Stimulated activated naive CD4-positive, alpha-beta T cell treated with Interleukin-2 at 50 U/mL for 16 hours (primary cell): ENCODE measurements around the gene WDCP.
"Not testable (repeated sequence)": the region's sequence is repeated elsewhere in the genome, so short reads cannot be mapped to it uniquely, and the experiment has no call there.

ENCODE experiments used
- DNase-seq: peaks from one replicate; lab custom pipeline; 2025; lab: John Stamatoyannopoulos, UW

Gene WDCP, protein sequence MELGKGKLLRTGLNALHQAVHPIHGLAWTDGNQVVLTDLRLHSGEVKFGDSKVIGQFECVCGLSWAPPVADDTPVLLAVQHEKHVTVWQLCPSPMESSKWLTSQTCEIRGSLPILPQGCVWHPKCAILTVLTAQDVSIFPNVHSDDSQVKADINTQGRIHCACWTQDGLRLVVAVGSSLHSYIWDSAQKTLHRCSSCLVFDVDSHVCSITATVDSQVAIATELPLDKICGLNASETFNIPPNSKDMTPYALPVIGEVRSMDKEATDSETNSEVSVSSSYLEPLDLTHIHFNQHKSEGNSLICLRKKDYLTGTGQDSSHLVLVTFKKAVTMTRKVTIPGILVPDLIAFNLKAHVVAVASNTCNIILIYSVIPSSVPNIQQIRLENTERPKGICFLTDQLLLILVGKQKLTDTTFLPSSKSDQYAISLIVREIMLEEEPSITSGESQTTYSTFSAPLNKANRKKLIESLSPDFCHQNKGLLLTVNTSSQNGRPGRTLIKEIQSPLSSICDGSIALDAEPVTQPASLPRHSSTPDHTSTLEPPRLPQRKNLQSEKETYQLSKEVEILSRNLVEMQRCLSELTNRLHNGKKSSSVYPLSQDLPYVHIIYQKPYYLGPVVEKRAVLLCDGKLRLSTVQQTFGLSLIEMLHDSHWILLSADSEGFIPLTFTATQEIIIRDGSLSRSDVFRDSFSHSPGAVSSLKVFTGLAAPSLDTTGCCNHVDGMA

DNA sequence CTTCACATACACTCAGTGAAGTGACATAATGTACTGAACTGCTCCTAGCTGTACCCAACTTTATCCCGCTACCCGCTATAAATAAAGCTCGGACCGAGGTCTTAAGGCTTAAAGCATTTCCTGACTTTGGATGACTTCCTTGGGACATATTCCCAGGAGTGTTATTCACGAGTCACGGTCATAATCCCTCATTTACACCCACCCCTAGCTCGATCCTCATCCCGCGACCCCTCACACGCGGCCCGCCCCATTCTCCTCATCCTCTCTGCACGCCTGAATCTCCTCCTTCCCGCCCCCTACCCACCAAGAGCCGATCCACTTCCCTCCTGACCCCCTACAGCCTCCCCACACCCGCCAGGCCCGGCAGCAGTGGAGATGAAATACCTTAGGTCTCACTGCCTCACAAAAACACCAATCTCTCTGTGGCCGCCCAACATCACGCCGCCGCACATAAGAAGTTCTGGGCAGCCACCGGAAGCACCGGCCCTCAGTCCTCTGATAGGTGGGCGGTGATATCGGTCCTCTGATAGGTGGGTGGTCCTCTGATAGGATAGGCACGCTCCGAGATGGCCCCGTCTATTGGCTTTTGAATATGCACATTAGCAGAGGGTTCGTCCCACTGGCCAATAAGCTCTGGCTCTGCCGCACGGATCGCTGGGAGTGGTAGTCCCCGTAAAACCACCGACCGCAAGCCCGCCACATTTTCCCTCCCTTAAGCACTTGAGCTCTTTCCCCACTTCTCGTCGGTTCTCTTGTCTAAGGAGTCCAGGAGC is at the start of gene WDCP:
WDCP (minus strand) TSS at position 462 of the 773 bp plus-strand sequence. CDS start 7,897 bp downstream, outside the sequence.
- peak; percentile 94 for DNase-seq

DNA sequence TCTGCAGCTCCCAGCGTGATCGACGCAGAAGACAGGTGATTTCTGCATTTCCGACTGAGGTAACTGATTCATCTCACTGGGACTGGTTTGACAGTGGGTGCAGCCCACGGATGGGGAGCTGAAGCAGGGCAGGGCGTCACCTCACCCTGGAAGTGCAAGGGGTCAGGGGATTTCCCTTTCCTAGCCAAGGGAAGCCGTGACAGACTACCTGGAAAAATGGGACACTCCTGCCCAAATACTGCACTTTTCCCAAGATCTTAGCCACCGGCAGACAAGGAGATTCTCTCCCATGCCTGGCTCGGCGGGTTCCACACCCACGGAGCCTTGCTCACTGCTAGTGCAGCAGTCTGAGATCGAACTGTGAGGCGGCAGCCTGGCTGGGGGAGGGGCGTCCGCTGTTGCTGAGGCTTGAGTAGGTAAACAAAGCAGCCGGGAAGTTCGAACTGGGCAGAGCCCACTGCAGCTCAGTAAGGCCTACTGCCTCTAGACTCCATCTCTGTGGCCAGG is 48.0 kb upstream of the WDCP start:
- DNase-seq = not testable (repeated sequence)

DNA sequence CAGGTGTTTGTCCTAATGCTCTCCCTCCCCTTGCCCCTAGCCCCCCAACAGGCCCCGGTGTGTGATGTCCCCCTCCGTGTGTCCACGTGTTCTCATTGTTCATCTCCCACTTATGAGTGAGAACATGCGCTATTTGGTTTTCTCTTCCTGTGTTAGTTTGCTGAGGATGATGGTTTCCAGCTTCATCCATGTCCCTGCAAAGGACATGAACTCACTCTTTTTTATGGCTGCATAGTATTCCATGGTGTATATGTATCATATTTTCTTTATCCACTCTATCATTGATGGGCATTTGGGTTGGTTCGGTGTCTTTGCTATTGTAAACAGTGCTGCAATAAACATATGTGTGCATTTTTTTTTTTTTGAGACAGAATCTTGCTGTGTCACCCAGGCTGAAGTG is 46.1 kb upstream of the WDCP start:
- DNase-seq = not testable (repeated sequence)

DNA sequence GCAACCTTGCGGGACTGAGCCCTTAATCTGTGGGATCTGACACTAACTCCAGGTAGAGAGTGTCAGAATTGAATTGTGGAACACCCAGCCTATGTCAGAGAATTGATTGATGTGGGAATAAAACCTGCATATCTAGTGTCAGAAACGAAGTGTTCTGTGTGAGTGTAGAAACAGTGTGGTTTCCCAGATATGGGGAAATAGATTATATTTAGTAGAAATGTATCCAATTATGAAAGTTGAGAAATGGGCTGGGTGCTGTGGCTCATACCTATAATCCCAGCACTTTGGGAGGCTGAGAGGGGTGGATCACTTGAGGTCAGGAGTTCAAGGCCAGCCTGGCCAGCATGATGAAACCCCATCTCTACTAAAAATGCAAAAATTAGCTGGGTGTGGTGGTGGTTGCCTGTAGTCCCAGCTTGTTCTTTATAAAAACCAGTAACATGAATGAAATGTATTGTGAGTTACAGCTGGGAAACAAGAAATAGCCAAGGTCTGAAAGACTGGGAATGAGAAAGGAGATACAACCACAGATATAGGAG is 41.7 kb upstream of the WDCP start:
- DNase-seq = no peak

DNA sequence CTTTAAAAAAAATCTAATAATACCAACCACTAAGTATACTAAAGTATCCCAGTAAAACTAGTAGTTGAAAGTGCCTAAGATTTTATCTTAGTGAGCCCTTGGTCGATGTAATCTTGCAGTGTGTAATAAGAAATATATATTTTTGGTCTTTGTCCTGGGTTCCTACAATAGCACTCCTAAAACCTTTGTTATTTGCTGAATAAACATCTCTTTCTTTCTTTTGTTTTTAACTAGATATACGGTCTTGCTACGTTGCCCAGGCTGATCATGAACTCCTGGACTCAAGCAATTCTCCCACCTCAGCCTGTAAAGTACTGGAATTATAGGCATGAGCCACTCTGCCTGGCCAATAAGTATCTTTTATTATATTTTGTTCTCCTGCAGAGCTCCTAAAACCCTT is 39.8 kb upstream of the WDCP start:
- no peak for DNase-seq

DNA sequence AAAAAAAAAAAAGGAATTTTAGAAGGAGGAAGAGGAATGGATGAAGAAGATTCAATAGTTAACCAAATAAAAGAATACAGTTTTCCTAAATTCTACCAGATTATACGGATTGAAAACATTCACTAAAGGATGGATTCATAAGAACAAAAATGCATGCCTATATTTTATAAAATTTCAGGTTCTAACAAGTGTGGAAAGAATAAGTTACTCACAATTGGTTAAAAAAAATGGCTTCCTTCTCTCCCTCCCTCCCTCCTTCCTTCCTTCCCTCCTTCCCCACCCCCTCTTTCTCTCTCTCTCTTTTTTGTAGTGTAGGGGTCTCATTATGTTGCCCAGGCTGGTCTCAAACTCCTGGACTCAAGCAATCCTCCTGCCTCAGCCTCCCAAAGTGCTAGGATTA is 39.0 kb upstream of the WDCP start:
- DNase-seq = no peak

DNA sequence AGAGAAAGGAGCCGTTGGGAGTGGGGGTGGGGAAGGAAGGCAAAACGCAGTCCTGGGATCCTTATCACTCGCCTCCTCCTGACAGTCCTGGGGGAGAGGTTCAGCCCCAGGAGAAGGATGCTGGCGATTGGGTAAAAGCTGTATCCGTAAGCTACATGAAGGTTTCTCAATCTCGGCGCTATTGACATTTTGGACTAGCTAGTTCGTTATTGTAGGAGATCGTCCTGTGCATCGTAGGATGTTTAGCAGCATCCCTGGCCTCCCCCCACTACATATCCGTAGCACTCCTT is 38.0 kb upstream of the WDCP start:
- no peak for DNase-seq

DNA sequence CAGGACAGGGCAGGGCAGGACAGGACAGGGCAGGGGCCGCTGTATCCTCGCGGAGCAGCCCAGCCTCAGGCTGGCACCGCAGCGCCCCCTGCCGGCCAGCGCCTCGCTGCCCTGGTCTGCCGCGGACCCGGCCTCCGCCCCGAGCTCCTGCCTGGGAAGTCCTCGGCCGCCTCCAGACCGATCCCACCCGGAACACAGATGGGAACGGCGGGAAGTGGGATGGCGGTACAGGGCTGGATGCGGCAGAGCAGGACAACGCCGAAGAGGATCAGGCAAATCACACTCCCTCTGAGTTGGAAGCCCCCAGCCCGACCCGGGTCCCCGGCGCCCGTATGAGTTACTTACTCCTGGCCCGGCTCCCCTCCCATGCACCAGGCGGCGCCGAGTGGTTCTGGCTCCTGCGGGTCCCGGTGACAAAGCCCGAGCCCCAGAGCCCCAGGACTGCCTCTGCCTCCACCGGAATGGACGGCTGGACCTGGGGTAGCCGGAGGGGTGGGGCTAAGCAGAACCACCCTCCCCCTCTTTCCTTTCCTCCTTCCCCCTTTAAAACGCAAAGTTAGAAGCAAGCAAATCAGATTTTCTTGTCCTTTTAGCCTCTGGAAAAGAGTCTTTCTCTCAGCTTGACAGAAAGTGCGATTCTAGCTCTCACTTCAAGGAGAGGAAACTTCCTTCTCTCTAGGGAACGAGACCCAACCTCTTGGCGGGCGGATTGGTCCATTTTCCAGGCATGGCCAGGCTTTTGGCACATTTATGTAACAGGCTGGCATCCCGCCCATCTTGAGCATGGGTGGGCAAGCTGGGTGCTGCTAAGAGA is 37.4 kb upstream of the WDCP start, which contains the start of gene TP53I3:
TP53I3 (minus strand) TSS at position 449 of the 814 bp plus-strand sequence. CDS start 508 bp downstream, outside the sequence.
- DNase-seq = peak; percentile 69

DNA sequence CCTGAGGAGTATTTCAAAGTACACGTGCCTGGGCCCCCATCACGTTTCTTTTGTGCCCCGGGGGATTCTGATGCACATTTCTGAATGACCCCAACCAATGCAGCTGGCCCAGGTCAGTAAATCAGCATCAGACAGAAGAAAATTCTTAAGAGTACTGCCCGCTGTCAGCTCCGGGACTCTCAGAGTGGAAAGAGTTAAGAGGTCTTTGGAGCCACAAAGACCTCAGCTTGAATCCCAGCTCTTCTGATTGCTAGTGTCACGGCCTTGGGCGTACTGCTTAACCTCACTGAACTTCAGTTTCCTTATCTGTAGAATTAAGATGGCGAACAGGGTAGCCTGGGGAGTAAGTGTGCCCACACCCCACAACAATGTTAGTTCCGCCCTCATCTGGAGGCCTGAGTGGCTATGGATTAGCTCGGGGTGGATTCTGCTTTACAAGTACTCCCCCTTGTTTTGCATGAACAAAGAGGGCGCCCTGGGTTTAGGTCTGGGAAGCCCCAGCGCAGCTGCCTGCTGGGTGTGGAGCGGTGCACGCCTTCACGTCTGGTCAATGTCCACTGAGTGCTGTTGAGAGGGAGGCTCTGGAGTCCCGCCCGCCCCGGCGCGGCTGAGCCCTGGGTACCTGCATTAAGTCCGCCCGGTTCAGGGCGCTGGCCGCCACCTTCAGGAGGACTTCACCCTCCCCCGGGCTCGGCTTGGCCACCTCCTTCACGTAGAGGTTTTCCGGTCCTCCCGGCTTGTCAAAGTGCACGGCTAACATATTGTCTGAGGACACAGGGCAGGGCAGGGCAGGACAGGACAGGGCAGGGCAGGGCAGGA is 36.6 kb upstream of the WDCP start:
- peak; percentile 55 for DNase-seq

DNA sequence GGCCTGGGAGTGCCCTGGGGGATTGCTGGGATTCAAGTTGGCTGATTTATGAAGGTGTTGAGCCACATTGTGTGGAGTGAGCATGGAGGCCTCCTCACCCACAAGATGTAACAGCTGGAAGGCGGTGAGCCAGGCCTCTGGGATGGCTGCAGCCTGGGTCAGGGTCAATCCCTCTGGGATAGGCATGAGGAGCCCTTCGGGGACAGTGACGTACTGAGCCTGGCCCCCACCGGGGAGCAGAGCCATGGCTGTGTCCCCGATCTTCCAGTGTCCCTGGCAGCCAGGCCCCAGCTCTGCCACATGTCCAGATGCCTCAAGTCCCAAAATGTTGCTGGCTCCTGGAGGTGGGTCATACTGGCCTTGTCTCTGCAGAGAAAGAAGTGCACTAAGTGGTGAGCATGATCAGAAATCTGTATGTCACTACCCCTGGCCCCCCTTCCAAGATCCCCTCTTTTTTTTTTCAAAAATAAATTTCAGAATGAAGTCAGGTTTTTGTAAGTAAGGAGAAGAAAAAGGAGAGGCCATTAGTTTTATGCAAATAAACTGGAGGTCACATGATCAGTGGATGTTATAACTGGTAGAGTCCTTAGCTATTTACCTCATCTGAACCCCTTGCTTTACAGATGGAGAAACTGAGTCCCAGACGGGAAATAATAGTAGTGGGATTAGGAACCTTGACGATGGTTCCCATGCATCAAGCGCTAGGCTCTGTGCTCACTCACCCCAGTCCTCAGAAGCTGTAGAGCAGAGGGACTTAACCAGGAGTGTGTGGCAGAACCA is 35.8 kb upstream of the WDCP start:
- DNase-seq = no peak

DNA sequence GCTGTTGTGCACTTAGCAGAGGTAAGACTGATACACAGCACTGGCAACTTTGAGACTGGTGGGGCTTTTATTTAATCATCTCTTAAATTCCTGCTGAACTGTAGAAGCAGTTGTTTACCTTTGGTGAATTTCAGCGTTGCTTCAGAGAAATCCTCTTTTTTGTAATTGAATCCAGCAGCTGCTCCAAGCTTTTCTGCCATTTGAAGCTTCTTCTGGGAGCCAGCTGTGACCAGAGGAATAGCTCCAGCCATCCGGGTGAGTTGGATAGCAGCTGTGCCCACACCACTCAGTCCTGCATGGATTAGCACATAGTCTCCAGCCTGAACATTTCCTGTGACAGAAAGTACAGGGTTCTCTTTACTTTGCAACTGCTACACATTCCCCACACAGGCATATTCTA is 33.5 kb upstream of the WDCP start:
- no peak for DNase-seq

DNA sequence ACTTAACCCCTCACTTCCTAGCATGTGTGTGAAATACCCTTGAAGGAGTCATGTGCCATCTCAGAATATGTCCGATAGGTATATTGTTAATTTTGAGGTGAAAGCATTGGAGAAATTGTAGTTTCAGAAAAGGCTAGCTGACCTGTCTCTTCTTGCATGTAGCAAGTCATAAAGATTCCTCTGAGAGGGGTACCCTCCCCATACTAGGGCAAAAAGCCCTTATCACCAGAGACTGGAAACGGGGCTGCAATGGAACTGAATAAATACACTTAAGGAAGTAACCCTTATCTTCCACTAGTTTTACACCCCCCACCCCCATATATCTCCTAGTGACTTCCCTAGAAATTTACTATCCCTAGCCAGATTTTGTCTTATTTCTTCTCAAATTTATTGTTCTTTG is 30.7 kb upstream of the WDCP start:
- DNase-seq = no peak

DNA sequence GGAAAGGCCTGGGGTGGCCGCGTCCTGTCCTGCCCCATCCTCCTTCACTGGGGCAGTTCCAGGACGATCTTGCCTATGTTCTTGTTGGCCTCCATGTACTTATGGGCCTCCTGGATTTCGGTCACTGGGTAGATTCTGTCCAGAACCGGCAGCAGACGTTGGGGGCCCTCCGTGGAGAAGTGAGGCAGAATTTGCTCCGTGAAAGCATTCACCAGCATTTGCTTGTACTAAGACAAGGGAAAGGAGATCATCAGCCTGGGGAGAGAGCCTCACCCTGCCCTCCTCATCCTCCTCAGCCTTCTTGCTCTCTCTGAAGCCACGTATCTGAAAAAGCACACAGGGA is 30.3 kb upstream of the WDCP start:
- DNase-seq = no peak

DNA sequence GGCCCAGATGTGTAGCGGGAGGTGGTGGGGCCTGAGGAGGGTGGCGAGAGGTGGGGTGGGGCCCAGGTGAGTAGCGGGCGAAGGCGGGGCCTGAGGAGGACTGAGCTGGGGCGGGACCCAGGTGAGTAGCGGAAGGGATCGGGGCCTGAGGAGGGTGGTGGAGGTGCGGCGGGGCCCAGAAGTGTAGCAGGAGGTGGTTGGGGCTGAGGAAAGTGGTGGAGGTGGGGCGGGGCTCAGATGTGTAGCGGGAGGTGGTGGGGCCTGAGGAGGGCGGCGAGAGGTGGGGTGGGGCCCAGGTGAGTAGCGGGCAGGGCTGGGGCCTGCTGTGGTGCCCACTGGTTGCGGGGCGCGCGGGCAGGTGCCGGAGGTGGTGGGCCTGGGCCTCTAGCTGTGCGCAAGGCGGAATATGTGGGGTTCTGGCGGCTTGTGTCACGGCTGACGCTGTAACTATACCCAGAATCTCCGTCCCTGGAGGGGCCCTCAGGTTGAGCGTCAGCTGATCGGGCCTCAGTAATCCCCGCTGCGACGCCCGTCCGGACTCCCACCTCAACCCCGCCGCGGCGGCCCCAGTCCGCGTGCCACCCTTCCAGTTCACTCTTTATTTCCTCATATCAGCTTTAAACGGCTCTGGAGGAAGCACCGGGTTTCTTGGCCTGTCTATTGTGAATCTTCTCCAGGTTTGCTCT is 29.8 kb upstream of the WDCP start:
- DNase-seq = no peak

DNA sequence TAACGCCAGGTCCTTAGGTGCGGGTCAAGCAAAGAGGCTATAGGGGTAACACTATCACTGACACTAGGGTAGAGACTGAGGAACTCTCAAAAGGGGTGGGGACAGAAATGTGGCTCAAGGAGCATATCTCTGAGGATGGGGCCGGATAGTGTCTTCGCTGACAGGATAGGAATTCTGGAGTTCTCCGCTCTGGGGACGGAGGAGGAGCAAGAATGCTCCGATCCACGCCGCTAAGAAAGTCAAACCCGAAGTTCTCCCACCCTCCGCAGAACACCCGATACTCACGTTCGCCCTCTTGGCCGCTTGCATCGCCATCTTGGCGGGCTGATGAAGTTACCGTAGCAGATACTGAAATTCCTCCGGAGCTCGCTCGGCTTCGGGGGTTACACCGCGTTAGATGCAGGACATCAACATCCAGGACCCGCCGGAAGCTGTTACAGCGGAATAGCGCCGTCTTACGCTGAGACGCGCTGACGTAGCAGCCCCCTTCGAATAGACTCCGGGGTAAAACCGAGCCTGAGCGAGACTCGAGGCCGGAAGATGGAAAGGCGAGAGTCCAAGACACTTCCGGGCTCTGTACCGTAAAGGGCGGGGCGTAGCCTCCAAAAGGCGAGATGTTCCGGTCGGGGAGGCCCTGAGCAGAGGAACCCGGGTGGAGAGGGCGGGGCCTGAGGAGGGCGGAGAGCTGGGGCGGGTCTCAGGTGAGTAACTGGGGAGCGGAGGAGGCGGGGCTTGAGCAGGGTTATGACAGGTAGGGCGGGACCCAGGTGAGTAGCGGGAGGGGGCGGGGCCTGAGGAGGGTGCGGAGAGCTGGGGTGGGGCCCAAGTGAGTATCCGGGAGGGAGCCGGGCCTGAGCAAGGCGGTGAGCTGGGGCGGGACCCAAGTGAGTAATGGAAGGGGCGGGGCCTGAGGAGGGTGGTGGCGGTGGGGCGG is 29.0 kb upstream of the WDCP start, which contains the start of gene SF3B6:
SF3B6 (minus strand) TSS at position 412 of the 934 bp plus-strand sequence; CDS start at position 315, 97 bp downstream.
- peak; percentile 100 for DNase-seq

DNA sequence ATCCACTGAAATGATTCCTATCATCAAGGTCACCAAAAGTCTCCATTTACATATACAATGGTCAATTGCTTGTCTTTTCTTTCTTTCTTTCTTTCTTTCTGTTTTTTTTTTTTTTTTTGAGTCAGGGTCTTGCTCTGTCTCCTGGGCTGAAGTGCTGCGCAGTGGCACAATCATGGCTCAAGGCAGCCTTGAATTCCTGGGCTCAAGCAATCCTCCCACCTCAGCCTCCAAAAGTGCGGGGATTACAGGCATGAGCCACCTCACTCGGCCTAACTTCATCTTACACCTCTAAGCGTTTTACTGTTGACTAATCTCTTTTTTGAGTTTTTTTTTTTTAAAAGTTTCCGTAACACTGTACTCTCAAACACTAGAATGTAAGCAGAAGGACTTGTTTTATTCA is 28.1 kb upstream of the WDCP start:
- no peak for DNase-seq

DNA sequence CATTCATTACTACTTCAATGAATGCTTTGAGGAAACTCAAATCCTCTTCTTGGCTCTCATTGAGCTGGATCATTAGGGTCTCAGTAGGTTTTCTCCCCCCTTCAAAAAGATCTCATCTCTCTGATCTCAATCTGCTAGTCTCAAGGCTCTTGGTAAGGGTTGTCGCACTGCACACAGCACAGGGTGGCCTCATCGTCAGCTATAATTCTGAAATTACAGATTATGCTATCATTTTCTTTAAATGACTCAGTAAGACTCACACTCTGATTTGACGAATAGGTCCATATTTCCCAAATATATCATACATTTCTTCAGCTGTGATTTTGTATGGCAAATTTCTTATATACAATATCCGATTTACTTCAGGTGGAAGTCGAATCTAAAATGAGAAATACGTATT is 26.6 kb upstream of the WDCP start:
- no peak for DNase-seq

DNA sequence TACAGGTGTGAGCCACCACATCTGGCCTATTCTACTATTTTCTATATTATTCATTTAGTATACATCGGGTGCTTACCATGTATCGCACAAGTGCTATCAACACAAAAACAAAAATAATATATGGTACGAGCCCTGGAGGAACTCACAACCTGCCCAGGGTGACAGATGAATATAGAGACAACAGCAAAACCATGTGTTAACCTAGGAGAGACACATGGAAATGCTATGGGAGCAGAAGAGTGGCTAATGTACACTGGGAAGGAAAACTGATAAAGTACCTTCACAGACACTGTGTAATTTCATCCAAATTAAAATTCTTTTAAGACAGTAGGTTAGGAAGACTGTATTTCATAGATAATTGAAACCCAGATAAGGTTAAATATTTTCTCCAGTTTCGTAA is 25.1 kb upstream of the WDCP start:
- DNase-seq = no peak
